Thyroid gland (tissue), 4 donors: Measurements from ENCODE around the gene TTC8. TPM values are rescaled to one million over a fixed set of nuclear protein-coding genes. Genes with fewer than 3 reads are reported as not detected.

Experiments
- DNase-seq, 2 donors: peaks; one replicate each; pipeline ENCODE4 v3.0.0-alpha.2; 2019
- H3K27ac ChIP-seq, 3 donors: fragments of 200-600 bp; sonication (generic); 1 replicate in 2 of 3; 2 replicates in 1 of 3; pipeline ENCODE4 v1.5.1; 2016 to 2019; ENCODE audit warnings: mild to moderate bottlenecking in 1 of 3, moderate library complexity in 1 of 3
- H3K27me3 ChIP-seq: fragments of 200-600 bp; sonication (generic); one replicate; pipeline ENCODE4 v1.5.1; 2019
- H3K36me3 ChIP-seq, 2 donors: fragments of 200-600 bp; sonication (generic); one replicate each; pipeline ENCODE4 v1.5.1; 2016 to 2019
- H3K4me1 ChIP-seq, 2 donors: fragments of 200-600 bp; sonication (generic); one replicate each; pipeline ENCODE4 v1.5.1; 2017 to 2019
- H3K4me3 ChIP-seq, 3 donors: fragments of 200-600 bp; sonication (generic); replicated peaks in 1 of 3; 1 replicate in 2 of 3; 2 replicates in 1 of 3; pipeline ENCODE4 v1.5.1; 2016; ENCODE audit warnings: mild to moderate bottlenecking in 1 of 3
- H3K9me3 ChIP-seq: fragments of 200-600 bp; sonication (generic); one replicate; pipeline ENCODE4 v1.5.1; 2017
- POLR2A ChIP-seq, 2 donors: fragments of 450-650 bp; IDR thresholded peaks; one replicate each; pipeline ENCODE4 v1.6.1; 2017; ENCODE audit warnings: antibody characterized with exemption in 2 of 2, mild to moderate bottlenecking in 2 of 2, moderate library complexity in 1 of 2
- whole genome bisulfite sequencing, 2 donors: methylation state at CpG; one replicate each; pipeline ENCODE4 v1.1.5; 2017; 5-methylcytosine and 5-hydroxymethylcytosine counted together
- intact Hi-C: fragments of 100-400 bp; cut with DNase I; formaldehyde crosslinking; loops from one replicate; pipeline ENCODE4 v1.15.1; 2023
- total RNA-seq, 4 donors: library from RNA; depleted of rRNA; stranded (reverse); fragments of >200 nt; gene quantifications; one replicate each; pipeline ENCODE4 v1.2.3, GENCODE V29; 2016
- TF ChIP-seq, protein P1 (sequence below), 6 experiments: fragments of 200-600 bp in 3 of 6; fragments of 450-650 bp in 3 of 6; sonication (generic) in 3 of 6; IDR thresholded peaks; one replicate each; pipeline ENCODE4 v1.5.1; 2016 to 2019; ENCODE audit warnings: antibody characterized with exemption in 6 of 6, mild to moderate bottlenecking in 2 of 6, inconsistent platforms in 1 of 6, moderate library complexity in 1 of 6

TTC8 gene
- total RNA-seq, 4 donors from 2014 or later, result 51.4 to 118 (median 68.0) TPM

DNA sequence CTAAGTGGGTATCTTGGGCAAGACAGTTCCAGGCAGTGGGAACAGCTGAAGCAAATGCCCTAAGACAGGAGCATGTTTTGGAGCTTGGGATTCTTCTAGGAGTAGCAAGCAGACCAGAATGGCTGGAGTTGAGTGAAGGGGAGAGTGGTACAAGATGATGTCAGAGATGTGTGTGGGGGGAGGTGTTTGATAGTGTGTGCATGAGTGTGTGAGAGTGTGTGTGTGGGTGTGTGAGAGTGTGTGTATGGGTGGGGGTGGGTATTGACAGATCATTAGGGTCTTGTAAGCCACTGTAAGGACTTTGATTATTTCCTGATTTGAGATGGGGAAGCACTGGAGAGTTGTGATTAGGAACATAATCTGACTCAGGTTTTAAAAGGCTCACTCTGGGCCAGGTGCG is 78.4 kb downstream of the TTC8 start:
- no peak for DNase-seq
- TF ChIP-seq, protein P1, sequence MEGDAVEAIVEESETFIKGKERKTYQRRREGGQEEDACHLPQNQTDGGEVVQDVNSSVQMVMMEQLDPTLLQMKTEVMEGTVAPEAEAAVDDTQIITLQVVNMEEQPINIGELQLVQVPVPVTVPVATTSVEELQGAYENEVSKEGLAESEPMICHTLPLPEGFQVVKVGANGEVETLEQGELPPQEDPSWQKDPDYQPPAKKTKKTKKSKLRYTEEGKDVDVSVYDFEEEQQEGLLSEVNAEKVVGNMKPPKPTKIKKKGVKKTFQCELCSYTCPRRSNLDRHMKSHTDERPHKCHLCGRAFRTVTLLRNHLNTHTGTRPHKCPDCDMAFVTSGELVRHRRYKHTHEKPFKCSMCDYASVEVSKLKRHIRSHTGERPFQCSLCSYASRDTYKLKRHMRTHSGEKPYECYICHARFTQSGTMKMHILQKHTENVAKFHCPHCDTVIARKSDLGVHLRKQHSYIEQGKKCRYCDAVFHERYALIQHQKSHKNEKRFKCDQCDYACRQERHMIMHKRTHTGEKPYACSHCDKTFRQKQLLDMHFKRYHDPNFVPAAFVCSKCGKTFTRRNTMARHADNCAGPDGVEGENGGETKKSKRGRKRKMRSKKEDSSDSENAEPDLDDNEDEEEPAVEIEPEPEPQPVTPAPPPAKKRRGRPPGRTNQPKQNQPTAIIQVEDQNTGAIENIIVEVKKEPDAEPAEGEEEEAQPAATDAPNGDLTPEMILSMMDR (IDR thresholded peaks at IDR 0.05), result no peak
- no peak for TF ChIP-seq POLR2A (IDR thresholded peaks at IDR 0.05)
- Histone ChIP-seq H3K27ac (no peak overlapping the region), H3K4me3 (no peak overlapping the region), H3K27me3 (no peaks in the 10 kb centered on the region), H3K4me1 (no peaks in the 10 kb centered on the region), H3K36me3 (no peaks in the 10 kb centered on the region), H3K9me3 (no peaks in the 10 kb centered on the region)
- 80 to 95% methylated on average over 1 of the region's 1 CpG for WGBS, 2 donors
- intact Hi-C loops, result no loop called here

GRCh38 chr14:88904206-88904647 is 79.8 kb downstream of the TTC8 start:
- Histone ChIP-seq H3K4me3 (no peak overlapping the region), H3K4me1 (no peaks in the 10 kb centered on the region), H3K36me3 (no peaks in the 10 kb centered on the region), H3K9me3 (no peaks in the 10 kb centered on the region), H3K27me3 (no peaks in the 10 kb centered on the region), H3K27ac (no peak overlapping the region)
- WGBS, 2 donors, result 82 to 84% methylated on average over 3 of the region's 3 CpGs
- intact Hi-C loops, result no loop called here
- DNase-seq, result no peak
- TF ChIP-seq, protein P1 (IDR thresholded peaks at IDR 0.05), result no peak
- TF ChIP-seq POLR2A (IDR thresholded peaks at IDR 0.05), result no peak

DNA sequence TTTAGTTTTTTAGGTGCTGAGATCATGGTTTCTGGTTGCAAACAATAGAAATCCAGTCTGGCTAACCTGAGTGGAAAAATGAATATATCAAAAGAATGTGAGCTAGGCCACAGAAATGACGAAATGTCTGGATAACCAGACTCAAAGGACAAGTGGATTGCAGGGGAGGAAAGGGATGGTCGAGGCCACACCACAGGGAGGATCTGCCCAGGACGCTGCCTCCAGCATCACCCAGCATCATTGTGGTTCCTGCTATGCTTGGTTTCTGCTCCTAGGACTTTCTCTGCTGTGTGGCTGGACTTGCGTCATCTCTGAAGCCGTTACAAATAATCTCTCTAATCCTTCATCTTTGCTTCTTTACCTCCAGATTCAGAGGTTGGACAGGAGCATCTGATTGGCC is 80.4 kb downstream of the TTC8 start:
- no peak overlapping the region for H3K4me3 ChIP-seq
- no peak for DNase-seq
- intact Hi-C loops, result no loop called here
- WGBS, 2 donors, result 83 to 87% methylated on average over 5 of the region's 5 CpGs
- no peak overlapping the region for H3K27ac ChIP-seq
- TF ChIP-seq, protein P1 (IDR thresholded peaks at IDR 0.05), result no peak
- no peak for TF ChIP-seq POLR2A (IDR thresholded peaks at IDR 0.05)
- H3K36me3 ChIP-seq, result no peaks in the 10 kb centered on the region
- no peaks in the 10 kb centered on the region for H3K27me3 ChIP-seq
- no peaks in the 10 kb centered on the region for H3K4me1 ChIP-seq
- H3K9me3 ChIP-seq, result no peaks in the 10 kb centered on the region

DNA sequence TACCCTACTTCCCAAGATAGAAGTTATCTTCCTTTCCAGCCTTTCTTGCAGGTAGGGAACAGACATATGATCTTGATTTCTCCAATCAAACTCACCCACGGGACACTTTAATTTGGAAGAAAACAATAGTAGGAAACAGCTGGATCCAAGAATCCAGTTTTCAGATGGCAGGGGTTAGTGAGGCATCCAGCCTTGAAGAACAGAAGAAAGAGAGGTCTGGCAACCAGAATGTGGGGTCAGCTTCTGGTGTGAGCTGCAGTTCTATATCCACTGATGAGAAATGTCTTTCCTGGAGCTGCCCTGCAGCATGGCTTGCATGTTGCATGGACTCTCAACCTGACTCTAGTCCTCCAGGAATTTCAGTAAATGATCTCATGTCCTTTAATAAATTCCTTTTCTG is 83.8 kb downstream of the TTC8 start:
- Histone ChIP-seq H3K4me1 (no peaks in the 10 kb centered on the region), H3K27me3 (no peaks in the 10 kb centered on the region), H3K4me3 (no peak overlapping the region), H3K27ac (no peak overlapping the region), H3K9me3 (no peaks in the 10 kb centered on the region), H3K36me3 (no peaks in the 10 kb centered on the region)
- TF ChIP-seq POLR2A (IDR thresholded peaks at IDR 0.05), result no peak
- WGBS, 2 donors, result 64 to 83% methylated on average over 1 of the region's 1 CpG
- no peak for DNase-seq
- intact Hi-C loops, result no loop called here

DNA sequence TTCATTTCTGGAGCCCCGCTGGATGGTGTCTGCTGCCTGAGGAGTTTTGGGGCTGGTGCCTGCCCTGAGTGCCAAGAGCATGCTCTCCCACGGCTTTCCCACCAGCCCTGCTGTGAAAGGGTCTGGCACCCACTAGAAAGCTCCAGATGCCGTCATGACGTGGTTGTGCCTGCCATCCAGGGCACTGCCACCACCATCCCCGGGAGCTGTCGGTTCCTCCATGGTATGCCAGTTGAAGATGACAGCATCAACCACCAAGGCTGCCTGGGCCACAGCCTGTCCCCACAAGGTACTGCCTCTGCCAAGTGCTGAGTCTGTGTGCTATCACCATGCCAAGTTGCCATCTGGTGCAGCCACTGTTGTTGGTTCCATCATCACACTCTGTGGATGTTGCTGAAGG is 85.9 kb downstream of the TTC8 start:
- H3K4me1 ChIP-seq, result no peaks in the 10 kb centered on the region
- no peaks in the 10 kb centered on the region for H3K27me3 ChIP-seq
- intact Hi-C loops, result no loop called here
- DNase-seq, result no peak
- no peaks in the 10 kb centered on the region for H3K9me3 ChIP-seq
- 76 to 95% methylated on average over 6 of the region's 6 CpGs for WGBS, 2 donors
- TF ChIP-seq POLR2A (IDR thresholded peaks at IDR 0.05), result no peak
- TF ChIP-seq, protein P1 (IDR thresholded peaks at IDR 0.05), result no peak
- no peak overlapping the region for H3K4me3 ChIP-seq
- no peaks in the 10 kb centered on the region for H3K36me3 ChIP-seq
- no peak overlapping the region for H3K27ac ChIP-seq

- Histone ChIP-seq H3K9me3 (no peaks in the 10 kb centered on the region), H3K4me3 (no peak overlapping the region), H3K36me3 (no peaks in the 10 kb centered on the region), H3K27ac (no peak overlapping the region), H3K4me1 (no peaks in the 10 kb centered on the region), H3K27me3 (no peaks in the 10 kb centered on the region)
- intact Hi-C loops, result no loop called here
- WGBS, 2 donors, result 84 to 87% methylated on average over 4 of the region's 4 CpGs
- TF ChIP-seq, protein P1 (IDR thresholded peaks at IDR 0.05), result no peak
- TF ChIP-seq POLR2A (IDR thresholded peaks at IDR 0.05), result no peak
- DNase-seq, result no peak
Observed at GRCh38 chr14:88911809-88912208, 87.4 kb downstream of the TTC8 start.
